ENCODE results near the gene CCL4.

DNA sequence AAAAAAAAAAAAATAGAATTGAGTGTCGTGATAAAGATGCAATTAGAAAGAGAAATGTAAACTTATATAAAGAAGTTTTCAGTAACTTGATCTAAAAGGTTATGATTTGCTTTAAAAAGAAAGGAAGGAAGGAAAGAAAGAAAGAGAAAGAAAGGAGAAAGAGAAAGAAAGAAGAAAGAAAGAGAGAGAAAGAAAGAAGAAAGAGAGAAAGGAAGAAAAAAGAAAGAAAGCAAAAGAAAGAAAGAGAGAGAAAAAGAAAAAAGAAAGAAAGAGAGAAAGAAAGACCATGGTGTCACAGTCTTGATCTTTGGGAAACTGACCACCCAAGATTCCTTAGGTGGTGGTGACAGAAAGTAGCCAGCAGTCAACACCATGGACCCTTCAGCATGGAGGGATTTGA, 9.4 kb upstream of the CCL4 start:
- TF ChIP-seq, protein P1, sequence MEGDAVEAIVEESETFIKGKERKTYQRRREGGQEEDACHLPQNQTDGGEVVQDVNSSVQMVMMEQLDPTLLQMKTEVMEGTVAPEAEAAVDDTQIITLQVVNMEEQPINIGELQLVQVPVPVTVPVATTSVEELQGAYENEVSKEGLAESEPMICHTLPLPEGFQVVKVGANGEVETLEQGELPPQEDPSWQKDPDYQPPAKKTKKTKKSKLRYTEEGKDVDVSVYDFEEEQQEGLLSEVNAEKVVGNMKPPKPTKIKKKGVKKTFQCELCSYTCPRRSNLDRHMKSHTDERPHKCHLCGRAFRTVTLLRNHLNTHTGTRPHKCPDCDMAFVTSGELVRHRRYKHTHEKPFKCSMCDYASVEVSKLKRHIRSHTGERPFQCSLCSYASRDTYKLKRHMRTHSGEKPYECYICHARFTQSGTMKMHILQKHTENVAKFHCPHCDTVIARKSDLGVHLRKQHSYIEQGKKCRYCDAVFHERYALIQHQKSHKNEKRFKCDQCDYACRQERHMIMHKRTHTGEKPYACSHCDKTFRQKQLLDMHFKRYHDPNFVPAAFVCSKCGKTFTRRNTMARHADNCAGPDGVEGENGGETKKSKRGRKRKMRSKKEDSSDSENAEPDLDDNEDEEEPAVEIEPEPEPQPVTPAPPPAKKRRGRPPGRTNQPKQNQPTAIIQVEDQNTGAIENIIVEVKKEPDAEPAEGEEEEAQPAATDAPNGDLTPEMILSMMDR (IDR thresholded peaks at IDR 0.05), result peak; percentile 15
- TF ChIP-seq EZH2 (IDR thresholded peaks at IDR 0.05; ENCODE audit: borderline replicate concordance, insufficient read depth, low read depth, low read length, poor library complexity, severe bottlenecking), result no peak
